Peyer's patch (tissue), 4 donors: ENCODE measurements around the gene AP3D1. TPM values are rescaled to one million over a fixed set of nuclear protein-coding genes. Genes with fewer than 3 reads are reported as not detected.

ENCODE experiments used
- DNase-seq, 3 donors: peaks; one replicate each; pipeline ENCODE4 v3.0.0-alpha.2; 2017 to 2019
- H3K27ac ChIP-seq, 4 donors: fragments of 200-600 bp; sonication (generic); one replicate each; pipeline ENCODE4 v1.5.1; 2016 to 2019
- H3K27me3 ChIP-seq, 2 donors: fragments of 200-600 bp; sonication (generic); one replicate each; pipeline ENCODE4 v1.5.1; 2019
- H3K36me3 ChIP-seq, 3 donors: fragments of 200-600 bp; sonication (generic); one replicate each; pipeline ENCODE4 v1.5.1; 2016 to 2019
- H3K4me1 ChIP-seq, 4 donors: fragments of 200-600 bp; sonication (generic); one replicate each; pipeline ENCODE4 v1.5.1; 2016 to 2019
- H3K4me3 ChIP-seq, 4 donors: fragments of 200-600 bp; sonication (generic); 1 replicate in 3 of 4; 2 replicates in 1 of 4; pipeline ENCODE4 v1.5.1; 2016 to 2019; ENCODE audit warnings: mild to moderate bottlenecking in 1 of 4
- H3K9me3 ChIP-seq, 4 donors: fragments of 200-600 bp; sonication (generic); one replicate each; pipeline ENCODE4 v1.5.1; 2016 to 2019; ENCODE audit warnings: mild to moderate bottlenecking in 1 of 4
- POLR2A ChIP-seq, 2 donors: fragments of 450-650 bp; IDR thresholded peaks; one replicate each; pipeline ENCODE4 v1.5.1; 2017; ENCODE audit warnings: antibody characterized with exemption in 2 of 2, mild to moderate bottlenecking in 2 of 2, moderate library complexity in 2 of 2
- total RNA-seq, 4 donors: library from RNA; depleted of rRNA; stranded (reverse); fragments of >200 nt; gene quantifications; one replicate each; pipeline ENCODE4 v1.1.0, GENCODE V29; 2016
- TF ChIP-seq, protein P1 (sequence below), 6 experiments: fragments of 450-650 bp in 4 of 6; fragments of 200-600 bp in 2 of 6; sonication (generic) in 1 of 6; IDR thresholded peaks; one replicate each; pipeline ENCODE4 v1.5.1; 2017 to 2019; ENCODE audit warnings: antibody characterized with exemption in 6 of 6, mild to moderate bottlenecking in 3 of 6, moderate library complexity in 1 of 6

AP3D1 gene
- total RNA-seq, 4 donors from 2014 or later: 104 to 136 (median 122) TPM

DNA sequence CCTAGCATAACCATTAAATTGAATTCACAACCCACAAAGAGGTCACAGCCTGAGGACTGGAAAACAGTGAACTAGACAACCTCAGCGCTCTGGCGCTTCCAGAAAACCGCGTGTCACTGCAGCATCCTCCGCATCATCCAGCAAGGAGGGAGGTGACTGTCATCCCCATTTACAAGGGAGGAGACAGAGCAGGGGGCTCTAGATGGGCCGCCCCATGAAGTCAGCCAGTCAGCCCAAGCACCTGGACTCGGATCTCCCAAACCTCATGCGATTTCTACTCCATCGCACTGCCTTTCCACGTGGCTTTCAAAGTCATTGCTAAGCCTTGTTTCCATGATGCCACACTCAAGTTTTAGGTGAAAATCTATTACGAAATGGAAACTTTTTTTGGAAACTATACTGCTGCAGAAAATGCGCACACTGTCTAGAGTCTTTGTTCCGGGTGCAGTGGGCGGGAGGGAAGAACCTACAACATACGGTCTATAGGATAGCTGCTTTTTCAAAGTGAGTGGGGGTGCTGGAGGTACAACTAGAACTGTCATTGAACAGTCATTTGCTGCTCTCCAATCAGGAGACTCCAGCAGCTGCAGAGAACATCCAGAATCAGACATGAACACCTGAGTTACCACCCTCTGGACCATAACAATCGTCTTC, 2.8 kb downstream of the AP3D1 start:
- no peaks in the 10 kb centered on the region for H3K9me3 ChIP-seq
- peaks cover 4 to 32% (median 10%) of the 10 kb centered on the region in 4 donors for H3K4me1 ChIP-seq
- no peaks in the 10 kb centered on the region for H3K27me3 ChIP-seq
- TF ChIP-seq, protein P1, sequence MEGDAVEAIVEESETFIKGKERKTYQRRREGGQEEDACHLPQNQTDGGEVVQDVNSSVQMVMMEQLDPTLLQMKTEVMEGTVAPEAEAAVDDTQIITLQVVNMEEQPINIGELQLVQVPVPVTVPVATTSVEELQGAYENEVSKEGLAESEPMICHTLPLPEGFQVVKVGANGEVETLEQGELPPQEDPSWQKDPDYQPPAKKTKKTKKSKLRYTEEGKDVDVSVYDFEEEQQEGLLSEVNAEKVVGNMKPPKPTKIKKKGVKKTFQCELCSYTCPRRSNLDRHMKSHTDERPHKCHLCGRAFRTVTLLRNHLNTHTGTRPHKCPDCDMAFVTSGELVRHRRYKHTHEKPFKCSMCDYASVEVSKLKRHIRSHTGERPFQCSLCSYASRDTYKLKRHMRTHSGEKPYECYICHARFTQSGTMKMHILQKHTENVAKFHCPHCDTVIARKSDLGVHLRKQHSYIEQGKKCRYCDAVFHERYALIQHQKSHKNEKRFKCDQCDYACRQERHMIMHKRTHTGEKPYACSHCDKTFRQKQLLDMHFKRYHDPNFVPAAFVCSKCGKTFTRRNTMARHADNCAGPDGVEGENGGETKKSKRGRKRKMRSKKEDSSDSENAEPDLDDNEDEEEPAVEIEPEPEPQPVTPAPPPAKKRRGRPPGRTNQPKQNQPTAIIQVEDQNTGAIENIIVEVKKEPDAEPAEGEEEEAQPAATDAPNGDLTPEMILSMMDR (IDR thresholded peaks at IDR 0.05): no peak
- DNase-seq: no peak
- no peaks in the 10 kb centered on the region for H3K36me3 ChIP-seq
- no peak overlapping the region for H3K27ac ChIP-seq
- H3K4me3 ChIP-seq: no peak overlapping the region

DNA sequence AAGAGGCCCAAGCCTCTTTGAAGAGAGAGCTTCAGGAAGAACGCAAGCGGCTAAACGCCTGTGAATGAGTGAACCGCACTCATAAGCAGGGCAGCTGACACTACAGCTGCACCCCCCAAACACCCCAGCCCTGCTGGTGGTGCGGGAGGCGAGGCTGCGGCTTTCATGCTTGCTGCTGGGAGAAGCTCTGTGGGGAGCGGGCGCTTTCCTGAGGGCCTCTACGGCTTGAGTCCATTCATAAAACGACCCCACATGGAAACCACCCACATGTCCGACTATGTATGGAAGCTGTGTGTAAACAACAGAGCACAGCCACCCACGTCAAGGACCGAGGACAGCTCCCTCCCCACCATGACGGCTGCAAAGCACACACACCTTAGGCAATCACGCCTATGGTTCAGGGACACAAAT, 5.5 kb downstream of the AP3D1 start:
- Histone ChIP-seq H3K9me3 (no peaks in the 10 kb centered on the region), H3K36me3 (no peaks in the 10 kb centered on the region), H3K4me3 (peak overlapping the region in 1 of 4 donors; percentile 6), H3K27me3 (no peaks in the 10 kb centered on the region), H3K4me1 (peaks cover 4 to 27% (median 10%) of the 10 kb centered on the region in 4 donors), H3K27ac (no peak overlapping the region)
- TF ChIP-seq POLR2A (IDR thresholded peaks at IDR 0.05): no peak
- TF ChIP-seq, protein P1 (IDR thresholded peaks at IDR 0.05): no peak
- DNase-seq: no peak

DNA sequence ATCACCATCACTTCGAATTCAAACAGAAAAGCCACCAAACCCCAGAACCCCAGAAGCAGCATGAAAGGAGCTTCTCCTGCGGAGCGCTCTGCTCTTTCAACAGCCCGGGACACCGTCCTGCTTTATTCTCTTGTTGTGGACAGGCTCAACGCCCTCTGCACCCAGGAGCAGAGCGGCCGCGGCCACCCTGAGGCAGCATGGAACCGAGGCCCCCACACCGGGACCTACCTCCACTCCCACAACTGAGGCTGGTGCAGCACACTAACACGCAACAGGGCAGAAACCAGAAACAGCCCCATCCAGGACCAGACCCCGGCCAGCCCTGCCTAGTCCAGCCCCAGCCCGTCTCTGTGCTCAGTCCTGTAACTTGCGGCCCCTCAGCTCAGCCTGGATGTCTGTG, 7.2 kb downstream of the AP3D1 start:
- no peak for TF ChIP-seq POLR2A (IDR thresholded peaks at IDR 0.05)
- TF ChIP-seq, protein P1 (IDR thresholded peaks at IDR 0.05): no peak
- H3K27ac ChIP-seq: no peak overlapping the region
- H3K27me3 ChIP-seq: no peaks in the 10 kb centered on the region
- peak in 1 of 3 donors; percentile 45 for DNase-seq
- H3K4me3 ChIP-seq: no peak overlapping the region
- peaks cover 0 to 14% (median 0%) of the 10 kb centered on the region in 4 donors for H3K4me1 ChIP-seq
- no peaks in the 10 kb centered on the region for H3K9me3 ChIP-seq
- H3K36me3 ChIP-seq: peaks cover 0 to 13% (median 0%) of the 10 kb centered on the region in 3 donors

DNA sequence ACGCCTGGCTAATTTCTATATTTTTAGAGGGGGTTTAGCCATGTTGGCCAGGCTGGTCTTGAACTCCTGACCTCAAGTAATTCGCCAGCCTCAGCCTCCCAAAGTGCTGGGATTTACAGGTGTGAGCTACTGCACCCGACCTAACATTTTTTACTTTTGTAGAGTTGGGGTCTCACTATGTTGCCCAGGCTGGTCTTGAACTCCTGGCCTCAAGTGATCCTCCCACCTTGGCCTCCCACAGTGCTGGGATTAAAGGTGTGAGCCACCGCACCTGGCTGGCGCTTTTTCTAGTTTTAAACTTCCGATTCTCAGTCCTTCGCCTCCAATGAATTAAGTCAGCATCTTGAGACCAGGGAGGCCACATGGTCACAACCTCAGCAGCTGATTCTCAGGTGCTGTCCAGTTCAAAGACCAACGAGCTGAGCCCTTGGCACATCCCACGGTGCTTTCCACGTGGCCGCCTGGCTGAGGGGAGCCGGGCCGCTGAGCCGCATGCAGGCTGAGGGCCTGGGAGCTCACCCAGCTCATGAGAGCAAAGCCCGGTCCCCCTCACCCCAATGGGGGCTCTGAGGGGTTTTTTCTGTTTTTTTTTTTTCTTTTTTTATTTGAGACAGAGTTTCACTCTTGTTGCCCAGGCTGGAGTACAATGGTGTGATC, 9.1 kb downstream of the AP3D1 start:
- TF ChIP-seq, protein P1 (IDR thresholded peaks at IDR 0.05): no peak
- peaks cover 0 to 29% (median 0%) of the 10 kb centered on the region in 3 donors for H3K36me3 ChIP-seq
- no peaks in the 10 kb centered on the region for H3K4me1 ChIP-seq
- no peaks in the 10 kb centered on the region for H3K27me3 ChIP-seq
- DNase-seq: no peak
- H3K9me3 ChIP-seq: no peaks in the 10 kb centered on the region
- no peak overlapping the region for H3K27ac ChIP-seq
- H3K4me3 ChIP-seq: no peak overlapping the region

DNA sequence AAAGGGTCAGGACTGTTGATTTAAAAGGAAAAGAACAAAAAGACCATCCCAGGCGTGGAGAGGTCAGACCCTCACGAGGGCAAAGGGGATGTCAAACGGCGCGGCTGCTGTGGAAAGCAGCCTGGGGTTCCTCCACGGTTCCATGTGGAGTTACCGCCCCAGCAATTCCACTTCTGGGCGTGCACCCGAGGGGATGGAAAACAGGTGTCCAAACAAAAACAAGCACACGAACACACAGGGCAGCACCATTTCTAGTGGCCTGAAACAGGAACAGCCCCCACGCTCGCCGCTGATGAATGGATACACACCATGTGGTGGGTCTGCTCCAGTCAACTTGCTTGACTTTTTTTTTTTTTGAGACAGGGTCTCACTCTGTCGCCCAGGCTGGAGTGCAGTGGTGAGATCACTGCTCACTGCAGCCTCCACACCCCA, 11.2 kb downstream of the AP3D1 start:
- no peaks in the 10 kb centered on the region for H3K27me3 ChIP-seq
- no peak for DNase-seq
- H3K27ac ChIP-seq: no peak overlapping the region
- H3K36me3 ChIP-seq: peaks cover 0 to 49% (median 0%) of the 10 kb centered on the region in 3 donors
- no peak overlapping the region for H3K4me3 ChIP-seq
- no peaks in the 10 kb centered on the region for H3K4me1 ChIP-seq
- no peaks in the 10 kb centered on the region for H3K9me3 ChIP-seq
- TF ChIP-seq, protein P1 (IDR thresholded peaks at IDR 0.05): no peak
- TF ChIP-seq POLR2A (IDR thresholded peaks at IDR 0.05): no peak
